ENCODE measurements around the gene COX7C.
"Not testable (repeated sequence)": the region's sequence is repeated elsewhere in the genome, so short reads cannot be mapped to it uniquely, and the experiment has no call there.

The COX7C gene

GRCh38 chr5:86640998-86641397 is 23.3 kb downstream of the COX7C start:
- no peak overlapping the region for H3K27ac Mint-ChIP-seq
- no peaks in the 10 kb centered on the region for H3K27me3 Mint-ChIP-seq
- H3K36me3 Mint-ChIP-seq: no peaks in the 10 kb centered on the region
- H3K4me1 Mint-ChIP-seq: no peaks in the 10 kb centered on the region
- no peaks in the 10 kb centered on the region for H3K9me3 Mint-ChIP-seq
- ATAC-seq: no peak
- H3K4me3 Mint-ChIP-seq: no peak overlapping the region

GRCh38 chr5:86644843-86645242 is 27.1 kb downstream of the COX7C start:
- Mint-ChIP-seq H3K27me3 (peaks cover 17% of the 10 kb centered on the region), H3K27ac (no peak overlapping the region), H3K4me1 (no peaks in the 10 kb centered on the region), H3K36me3 (no peaks in the 10 kb centered on the region), H3K4me3 (no peak overlapping the region), H3K9me3 (no peaks in the 10 kb centered on the region)
- no peak for ATAC-seq

GRCh38 chr5:86645885-86646284 is 28.1 kb downstream of the COX7C start:
- Mint-ChIP-seq H3K9me3 (no peaks in the 10 kb centered on the region), H3K36me3 (no peaks in the 10 kb centered on the region), H3K4me1 (no peaks in the 10 kb centered on the region), H3K27me3 (peaks cover 17% of the 10 kb centered on the region), H3K4me3 (no peak overlapping the region), H3K27ac (no peak overlapping the region)
- no peak for ATAC-seq

GRCh38 chr5:86646671-86647070 is 28.9 kb downstream of the COX7C start:
- no peak overlapping the region for H3K4me3 Mint-ChIP-seq
- no peaks in the 10 kb centered on the region for H3K4me1 Mint-ChIP-seq
- H3K36me3 Mint-ChIP-seq: no peaks in the 10 kb centered on the region
- no peak overlapping the region for H3K27ac Mint-ChIP-seq
- ATAC-seq: no peak
- no peaks in the 10 kb centered on the region for H3K9me3 Mint-ChIP-seq
- peaks cover 17% of the 10 kb centered on the region for H3K27me3 Mint-ChIP-seq

GRCh38 chr5:86649832-86650505 is 32.2 kb downstream of the COX7C start:
- H3K27me3 Mint-ChIP-seq: peaks cover 17% of the 10 kb centered on the region
- no peaks in the 10 kb centered on the region for H3K9me3 Mint-ChIP-seq
- H3K4me3 Mint-ChIP-seq: no peak overlapping the region
- H3K36me3 Mint-ChIP-seq: no peaks in the 10 kb centered on the region
- H3K4me1 Mint-ChIP-seq: no peaks in the 10 kb centered on the region
- no peak for ATAC-seq
- H3K27ac Mint-ChIP-seq: no peak overlapping the region

- not testable (repeated sequence) for H3K4me1 Mint-ChIP-seq, H3K9me3 Mint-ChIP-seq, ATAC-seq, H3K4me3 Mint-ChIP-seq, H3K27ac Mint-ChIP-seq, H3K27me3 Mint-ChIP-seq, H3K36me3 Mint-ChIP-seq
Observed at GRCh38 chr5:86660771-86661170, 43.0 kb downstream of the COX7C start.

GRCh38 chr5:86664173-86664572 is 46.4 kb downstream of the COX7C start:
- Mint-ChIP-seq H3K4me1 (no peaks in the 10 kb centered on the region), H3K36me3 (no peaks in the 10 kb centered on the region), H3K27me3 (peaks cover 7% of the 10 kb centered on the region), H3K9me3 (peaks cover 3% of the 10 kb centered on the region), H3K27ac (no peak overlapping the region), H3K4me3 (no peak overlapping the region)
- no peak for ATAC-seq

- Mint-ChIP-seq H3K4me1 (no peaks in the 10 kb centered on the region), H3K27ac (peak overlapping the region; percentile 10), H3K9me3 (no peaks in the 10 kb centered on the region), H3K4me3 (peak overlapping the region; percentile 64), H3K36me3 (no peaks in the 10 kb centered on the region), H3K27me3 (peaks cover 7% of the 10 kb centered on the region)
- peak; percentile 68 for ATAC-seq
Observed at GRCh38 chr5:86665984-86666760, 48.4 kb downstream of the COX7C start.

GRCh38 chr5:86666981-86667380 is 49.2 kb downstream of the COX7C start:
- Mint-ChIP-seq H3K27ac (peak overlapping the region; percentile 10), H3K27me3 (peaks cover 7% of the 10 kb centered on the region), H3K4me1 (no peaks in the 10 kb centered on the region), H3K9me3 (no peaks in the 10 kb centered on the region), H3K36me3 (no peaks in the 10 kb centered on the region), H3K4me3 (peak overlapping the region; percentile 47)
- ATAC-seq: no peak

Measured in stimulated activated memory B cell treated with anti-CD40 and anti-IgM and Interleukin-4, amounts not matched to agents 10 μg/mL and 1 μg/mL and 100 μg/mL, for 72 hours (primary cell).